Activated CD4-positive, alpha-beta memory T cell treated with anti-CD3 and anti-CD28 coated beads, Interleukin-2, amount 10 ng/mL, durations not matched to agents 7 days and 5 days (primary cell): ENCODE measurements around the gene OR7C2. TPM values are rescaled to one million over a fixed set of nuclear protein-coding genes. Genes with fewer than 3 reads are reported as not detected.
"Not testable (repeated sequence)": the region's sequence is repeated elsewhere in the genome, so short reads cannot be mapped to it uniquely, and the experiment has no call there.

Experiments
- CTCF ChIA-PET: fragments of 350-600 bp; sonication (Branson Sonifier 250); formaldehyde crosslinking; loops from one replicate; lab custom pipeline; 2021; ENCODE audit warnings: antibody characterized with exemption, inconsistent platforms; lab: Charles Lee
- POLR2A ChIA-PET: fragments of 350-600 bp; sonication (Branson Sonifier 250); formaldehyde crosslinking; loops from one replicate; lab custom pipeline; 2021; ENCODE audit warnings: antibody characterized with exemption; lab: Charles Lee
- DNase-seq: peaks from one replicate; pipeline ENCODE4 v3.0.0-alpha.2; 2020
- H3K27ac Mint-ChIP-seq: one replicate; pipeline ENCODE4 v1.8.0; 2021; ENCODE audit warnings: mild to moderate bottlenecking, mixed read lengths
- H3K27me3 Mint-ChIP-seq: one replicate; pipeline ENCODE4 v1.8.0; 2021; ENCODE audit warnings: mixed read lengths
- H3K36me3 Mint-ChIP-seq: one replicate; pipeline ENCODE4 v1.8.0; 2021; ENCODE audit warnings: low read depth, mixed read lengths
- H3K4me1 Mint-ChIP-seq: one replicate; pipeline ENCODE4 v1.8.0; 2021; ENCODE audit warnings: mixed read lengths
- H3K4me3 Mint-ChIP-seq: one replicate; pipeline ENCODE4 v1.8.0; 2021; ENCODE audit warnings: mild to moderate bottlenecking, mixed read lengths
- H3K9me3 Mint-ChIP-seq: one replicate; pipeline ENCODE4 v1.8.0; 2021; ENCODE audit warnings: mixed read lengths
- total RNA-seq, 2 experiments: library from RNA; stranded (reverse); gene quantifications; one replicate each; pipeline ENCODE4 v1.2.3, GENCODE V29; 2021

Gene OR7C2
- not detected for total RNA-seq

DNA sequence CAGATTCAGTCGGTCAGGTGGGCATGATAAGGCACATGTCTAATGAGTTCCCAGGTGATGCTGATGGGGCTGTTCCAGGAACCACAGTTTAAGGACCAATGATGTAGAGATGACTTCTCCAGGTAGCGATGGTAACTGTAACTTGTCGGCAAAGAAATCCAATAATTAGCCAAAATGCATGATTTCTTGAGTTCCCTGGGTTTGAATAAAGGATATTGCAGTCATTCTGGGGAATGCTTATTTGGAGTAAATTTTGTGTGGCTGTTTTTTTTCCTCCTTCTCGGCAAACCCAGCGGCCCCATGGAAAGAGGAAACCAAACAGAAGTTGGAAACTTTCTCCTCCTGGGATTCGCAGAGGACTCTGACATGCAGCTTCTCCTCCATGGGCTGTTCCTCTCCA is at the start of gene OR7C2:
Gene OR7C2, plus strand, starts transcription at position 301 of the 400 bp plus-strand sequence. Its CDS starts 0 bp downstream, at position 301.
- Mint-ChIP-seq H3K27me3 (peaks cover 3% of the 10 kb centered on the region), H3K4me1 (no peaks in the 10 kb centered on the region), H3K36me3 (no peaks in the 10 kb centered on the region), H3K9me3 (no peaks in the 10 kb centered on the region), H3K27ac (no peak within 1 kb of the TSS), H3K4me3 (no peak within 1 kb of the TSS)
- POLR2A ChIA-PET = no interaction called here
- no peak for DNase-seq
- CTCF ChIA-PET = no interaction called here

- H3K4me3 Mint-ChIP-seq = no peak overlapping the region
- CTCF ChIA-PET = no interaction called here
- POLR2A ChIA-PET = no interaction called here
- no peak overlapping the region for H3K27ac Mint-ChIP-seq
- no peaks in the 10 kb centered on the region for H3K4me1 Mint-ChIP-seq
- peaks cover 7% of the 10 kb centered on the region for H3K27me3 Mint-ChIP-seq
- no peak for DNase-seq
- H3K36me3 Mint-ChIP-seq = no peaks in the 10 kb centered on the region
- H3K9me3 Mint-ChIP-seq = no peaks in the 10 kb centered on the region
These were observed 39.5 kb upstream of the OR7C2 start for GRCh38 chr19:14901675-14902260.

- H3K36me3 Mint-ChIP-seq = no peaks in the 10 kb centered on the region
- H3K27me3 Mint-ChIP-seq = peaks cover 7% of the 10 kb centered on the region
- DNase-seq = no peak
- no peaks in the 10 kb centered on the region for H3K4me1 Mint-ChIP-seq
- POLR2A ChIA-PET = no interaction called here
- H3K27ac Mint-ChIP-seq = no peak overlapping the region
- no peak overlapping the region for H3K4me3 Mint-ChIP-seq
- CTCF ChIA-PET = interaction anchor here (1.0 kb wide), 1 partner anchor 195 kb away, joined by 3 read pairs; no protein-coding TSS in a partner anchor
- no peaks in the 10 kb centered on the region for H3K9me3 Mint-ChIP-seq
These were observed 34.6 kb upstream of the OR7C2 start for GRCh38 chr19:14906711-14907110.

DNA sequence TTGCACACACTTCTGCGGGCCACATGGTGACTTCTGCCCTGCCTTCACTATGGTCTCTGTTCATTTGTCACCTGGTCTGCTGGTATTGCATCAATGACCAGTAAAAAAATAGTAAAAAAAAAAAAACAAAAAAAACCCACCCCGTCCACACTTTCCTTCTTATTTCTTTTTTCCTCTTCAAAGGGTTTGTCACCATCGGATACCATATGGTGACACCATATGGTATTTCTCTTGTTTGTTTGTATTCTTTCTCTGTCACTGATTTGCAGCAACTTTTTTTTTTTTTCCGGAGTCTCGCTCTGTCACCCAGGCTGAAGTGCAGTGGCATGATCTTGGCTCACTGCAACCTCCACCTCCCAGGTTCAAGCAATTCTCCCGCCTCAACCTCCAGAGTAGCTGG is 26.2 kb upstream of the OR7C2 start:
- no peak for DNase-seq
- ChIA-PET CTCF (no interaction called here), POLR2A (no interaction called here)
- Mint-ChIP-seq H3K4me1 (no peaks in the 10 kb centered on the region), H3K4me3 (no peak overlapping the region), H3K9me3 (no peaks in the 10 kb centered on the region), H3K27ac (no peak overlapping the region), H3K36me3 (no peaks in the 10 kb centered on the region), H3K27me3 (peaks cover 1% of the 10 kb centered on the region)

- ChIA-PET CTCF (no interaction called here), POLR2A (no interaction called here)
- no peak overlapping the region for H3K4me3 Mint-ChIP-seq
- no peaks in the 10 kb centered on the region for H3K9me3 Mint-ChIP-seq
- H3K27me3 Mint-ChIP-seq = peaks cover 1% of the 10 kb centered on the region
- no peak overlapping the region for H3K27ac Mint-ChIP-seq
- no peaks in the 10 kb centered on the region for H3K4me1 Mint-ChIP-seq
- no peak for DNase-seq
- no peaks in the 10 kb centered on the region for H3K36me3 Mint-ChIP-seq
These were observed 24.4 kb upstream of the OR7C2 start for GRCh38 chr19:14916848-14917247.

DNA sequence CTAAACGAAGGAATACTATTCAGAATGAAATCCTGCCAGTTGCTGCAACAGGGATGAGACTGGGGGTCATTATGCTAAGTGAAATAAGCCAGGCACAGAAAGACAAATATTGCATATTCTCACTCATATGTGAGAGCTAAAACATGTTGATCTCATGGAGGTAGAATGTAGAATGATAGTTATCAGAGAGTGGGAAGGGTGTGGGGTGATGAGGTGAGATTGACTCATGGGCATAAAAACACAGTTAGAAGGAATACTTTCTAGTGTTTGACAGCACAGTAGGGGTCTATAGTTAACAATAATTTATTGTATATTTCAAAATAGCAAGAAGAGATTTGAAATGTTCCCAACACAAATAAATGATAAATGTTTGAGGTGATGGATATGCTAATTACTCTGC is 7.8 kb upstream of the OR7C2 start:
- no peak for DNase-seq
- no peaks in the 10 kb centered on the region for H3K4me1 Mint-ChIP-seq
- no peaks in the 10 kb centered on the region for H3K9me3 Mint-ChIP-seq
- H3K27ac Mint-ChIP-seq = no peak overlapping the region
- CTCF ChIA-PET = interaction anchor here (0.6 to 0.8 kb wide), 2 partner anchors 37 to 147 kb away, joined by 3 read pairs; no protein-coding TSS in a partner anchor
- H3K27me3 Mint-ChIP-seq = peaks cover 7% of the 10 kb centered on the region
- H3K4me3 Mint-ChIP-seq = no peak overlapping the region
- no peaks in the 10 kb centered on the region for H3K36me3 Mint-ChIP-seq
- POLR2A ChIA-PET = no interaction called here

DNA sequence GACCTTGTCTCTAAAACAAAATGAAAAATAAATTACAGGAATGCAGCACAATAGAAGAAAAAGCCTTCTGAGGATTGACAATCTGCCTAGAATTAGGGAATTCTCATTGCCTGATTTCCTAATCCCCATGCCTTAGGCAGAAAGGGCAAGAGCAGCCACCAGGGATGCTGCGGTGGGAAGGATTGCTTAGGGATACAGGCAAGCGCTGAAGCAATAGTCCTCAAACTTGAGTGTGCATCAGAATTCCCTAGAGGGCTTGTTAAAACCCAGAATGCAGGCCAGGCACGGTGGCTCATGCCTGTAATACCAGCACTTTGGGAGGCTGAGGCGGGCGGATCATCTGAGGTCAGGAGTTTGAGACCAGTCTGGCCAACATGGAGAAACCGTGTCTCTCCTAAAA is 1.0 kb upstream of the OR7C2 start:
- CTCF ChIA-PET = no interaction called here
- no peaks in the 10 kb centered on the region for H3K4me1 Mint-ChIP-seq
- H3K27ac Mint-ChIP-seq = no peak overlapping the region
- DNase-seq = no peak
- peaks cover 7% of the 10 kb centered on the region for H3K27me3 Mint-ChIP-seq
- H3K36me3 Mint-ChIP-seq = no peaks in the 10 kb centered on the region
- H3K9me3 Mint-ChIP-seq = no peaks in the 10 kb centered on the region
- POLR2A ChIA-PET = no interaction called here
- H3K4me3 Mint-ChIP-seq = no peak overlapping the region

DNA sequence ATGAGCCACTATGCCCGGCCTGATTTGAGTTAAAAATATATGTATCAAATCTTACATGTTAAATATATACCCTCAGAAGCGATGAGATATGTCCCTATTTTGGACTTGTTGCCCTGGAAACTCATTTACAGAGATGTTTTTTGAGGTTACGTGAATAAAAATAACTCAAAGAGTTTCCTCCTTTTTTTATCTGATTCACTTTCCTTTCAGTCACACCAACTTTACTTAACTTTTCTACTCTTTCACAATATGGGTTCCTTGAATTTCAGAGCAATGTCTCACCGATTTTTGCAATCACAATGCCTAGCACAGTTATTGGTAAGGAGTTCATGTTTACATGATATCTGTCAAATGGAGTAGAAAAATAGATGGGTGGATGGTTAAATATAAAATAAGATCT is 2.3 kb downstream of the OR7C2 start:
- Mint-ChIP-seq H3K27me3 (no peaks in the 10 kb centered on the region), H3K27ac (no peak overlapping the region), H3K9me3 (no peaks in the 10 kb centered on the region), H3K4me3 (no peak overlapping the region), H3K4me1 (no peaks in the 10 kb centered on the region), H3K36me3 (no peaks in the 10 kb centered on the region)
- CTCF ChIA-PET = no interaction called here
- DNase-seq = no peak
- POLR2A ChIA-PET = no interaction called here

DNA sequence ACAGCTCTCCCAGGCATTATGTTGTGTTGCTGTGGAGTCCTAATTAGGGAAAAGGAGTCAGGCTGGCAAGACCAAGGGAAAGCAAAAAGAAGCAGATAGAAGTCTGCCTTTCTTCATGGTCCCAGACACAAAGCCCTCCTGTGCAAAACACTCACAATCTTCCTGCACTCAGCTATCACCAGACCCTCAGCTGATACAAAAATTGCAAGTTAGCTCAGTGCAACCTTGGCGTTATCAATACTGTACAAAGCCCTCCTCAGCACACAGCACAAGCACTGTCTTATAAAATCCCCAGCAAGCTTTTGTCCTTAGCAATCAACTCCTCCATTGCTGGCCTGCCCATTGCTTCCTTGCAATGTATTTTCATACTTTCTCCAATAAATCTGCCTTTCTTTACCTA is 3.2 kb downstream of the OR7C2 start:
- Mint-ChIP-seq H3K27ac (no peak overlapping the region), H3K4me3 (no peak overlapping the region), H3K4me1 (no peaks in the 10 kb centered on the region), H3K36me3 (no peaks in the 10 kb centered on the region), H3K27me3 (no peaks in the 10 kb centered on the region), H3K9me3 (no peaks in the 10 kb centered on the region)
- ChIA-PET POLR2A (no interaction called here), CTCF (no interaction called here)
- no peak for DNase-seq

DNA sequence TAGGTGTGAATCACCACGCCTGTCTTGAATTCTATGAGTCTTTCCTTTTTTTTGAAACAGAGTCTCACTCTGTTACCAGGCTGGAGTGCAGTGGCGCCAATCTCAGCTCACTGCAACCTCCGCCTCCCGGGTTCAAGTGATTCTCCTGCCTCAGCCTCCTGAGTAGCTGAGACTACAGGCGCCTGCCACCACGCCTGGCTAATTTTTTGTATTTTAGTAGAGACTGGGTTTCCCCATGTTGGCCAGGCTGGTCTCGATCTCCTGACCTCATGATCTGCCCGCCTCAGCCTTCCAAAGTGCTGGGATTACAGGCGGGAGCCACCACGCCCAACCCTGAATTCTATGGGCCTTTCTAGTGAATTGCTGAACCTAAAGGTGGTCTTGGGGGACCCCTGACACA is 8.1 kb downstream of the OR7C2 start:
- POLR2A ChIA-PET, H3K9me3 Mint-ChIP-seq, H3K27ac Mint-ChIP-seq, H3K36me3 Mint-ChIP-seq, H3K4me1 Mint-ChIP-seq, H3K27me3 Mint-ChIP-seq, H3K4me3 Mint-ChIP-seq, DNase-seq, CTCF ChIA-PET: not testable (repeated sequence)

DNA sequence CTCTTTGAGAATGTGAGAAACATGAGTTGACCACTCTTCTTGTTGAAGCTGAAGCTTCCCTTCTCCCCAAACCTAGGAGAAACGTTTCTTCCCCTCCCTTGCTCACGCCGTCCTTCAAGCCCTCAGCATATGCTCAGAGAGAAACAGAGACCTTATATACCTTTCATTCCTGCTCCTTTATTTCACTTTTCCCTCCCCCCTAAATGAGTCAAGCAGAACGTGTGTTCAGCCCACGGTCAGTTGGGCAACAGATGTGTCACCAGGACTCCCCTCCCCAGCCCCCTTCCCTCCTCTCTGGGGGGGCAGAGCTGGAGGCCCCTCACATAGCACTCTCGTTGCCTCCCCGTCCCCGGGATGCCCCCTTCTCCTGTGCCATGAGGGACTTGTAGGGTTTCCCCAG is 8.6 kb downstream of the OR7C2 start:
- Mint-ChIP-seq H3K27ac (no peak overlapping the region), H3K9me3 (peaks cover 7% of the 10 kb centered on the region), H3K4me3 (no peak overlapping the region), H3K36me3 (no peaks in the 10 kb centered on the region), H3K4me1 (no peaks in the 10 kb centered on the region), H3K27me3 (no peaks in the 10 kb centered on the region)
- ChIA-PET CTCF (no interaction called here), POLR2A (no interaction called here)
- no peak for DNase-seq

GRCh38 chr19:14950421-14950820 is 9.1 kb downstream of the OR7C2 start:
- Mint-ChIP-seq H3K36me3 (no peaks in the 10 kb centered on the region), H3K27me3 (no peaks in the 10 kb centered on the region), H3K4me1 (no peaks in the 10 kb centered on the region), H3K4me3 (no peak overlapping the region), H3K9me3 (peaks cover 8% of the 10 kb centered on the region), H3K27ac (no peak overlapping the region)
- POLR2A ChIA-PET = no interaction called here
- DNase-seq = no peak
- CTCF ChIA-PET = interaction anchor here (0.6 kb wide), 1 partner anchor 603 kb away, joined by 4 read pairs; no protein-coding TSS in a partner anchor

GRCh38 chr19:14952767-14953166 is 11.5 kb downstream of the OR7C2 start:
- Mint-ChIP-seq H3K36me3 (no peaks in the 10 kb centered on the region), H3K9me3 (peaks cover 18% of the 10 kb centered on the region), H3K4me3 (no peak overlapping the region), H3K4me1 (no peaks in the 10 kb centered on the region), H3K27me3 (no peaks in the 10 kb centered on the region), H3K27ac (no peak overlapping the region)
- no peak for DNase-seq
- ChIA-PET CTCF (no interaction called here), POLR2A (no interaction called here)

DNA sequence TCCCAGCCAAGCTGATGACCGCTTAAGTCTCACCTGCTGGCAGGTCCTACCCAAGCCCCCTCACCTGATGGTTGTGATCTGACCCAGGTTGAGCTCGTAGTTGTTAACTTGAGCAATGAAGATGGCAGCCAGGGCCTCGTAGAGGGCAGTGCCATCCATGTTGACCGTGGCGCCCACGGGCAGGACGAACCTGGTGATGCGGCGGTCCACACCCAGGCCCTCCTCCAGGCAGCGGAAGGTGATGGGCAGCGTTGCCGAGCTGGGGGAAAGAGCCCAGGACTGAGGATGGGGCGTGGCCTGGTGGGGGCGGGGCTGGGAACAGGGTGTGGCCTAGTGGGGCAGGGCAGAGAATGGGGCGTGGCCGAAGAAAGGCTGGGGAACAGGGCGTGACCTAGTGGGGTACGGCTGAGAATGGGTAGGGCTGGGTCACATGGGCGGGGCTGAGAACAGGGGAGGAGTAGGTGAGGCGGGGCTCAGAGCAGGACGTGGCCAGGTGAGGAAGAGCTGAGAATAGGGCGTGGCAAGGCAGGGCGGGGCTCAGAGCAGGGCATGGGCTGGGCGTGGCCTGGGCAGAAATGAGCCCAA is 12.9 kb downstream of the OR7C2 start:
- DNase-seq = no peak
- no peaks in the 10 kb centered on the region for H3K4me1 Mint-ChIP-seq
- no peaks in the 10 kb centered on the region for H3K36me3 Mint-ChIP-seq
- H3K9me3 Mint-ChIP-seq = peaks cover 18% of the 10 kb centered on the region
- no peak overlapping the region for H3K27ac Mint-ChIP-seq
- ChIA-PET CTCF (no interaction called here), POLR2A (no interaction called here)
- H3K4me3 Mint-ChIP-seq = no peak overlapping the region
- H3K27me3 Mint-ChIP-seq = no peaks in the 10 kb centered on the region
